ENCODE results near the gene CPED1.

GRCh38 chr7:121123032-121123431 is 134.5 kb downstream of the CPED1 start:
- TF ChIP-seq CTCF (IDR thresholded peaks at IDR 0.05), result no peak
- no peak for TF ChIP-seq POLR2A (IDR thresholded peaks at IDR 0.05)

Measured in body of pancreas (tissue), 4 donors.